Loucy (cell line): ENCODE results near the gene C11orf68.

Experiments used
- H2AFZ ChIP-seq: fragments of 200-600 bp; sonication (generic); 2 replicates; pipeline ENCODE4 v1.6.0; 2016; ENCODE audit warnings: antibody characterized with exemption, mild to moderate bottlenecking, low read length, moderate library complexity
- H3F3A ChIP-seq: fragments of 200-600 bp; 2 replicates; pipeline ENCODE4 v1.6.0; 2016; ENCODE audit warnings: antibody characterized with exemption, low read depth, mild to moderate bottlenecking
- H3K27me3 ChIP-seq: fragments of 200-600 bp; sonication (generic); 2 replicates; pipeline ENCODE4 v1.6.1; 2014; ENCODE audit warnings: low read length, mild to moderate bottlenecking; ENCODE audit not compliant: insufficient read depth, poor library complexity, severe bottlenecking
- H3K36me3 ChIP-seq: fragments of 200-600 bp; sonication (generic); 2 replicates; pipeline ENCODE4 v1.6.1; 2016; ENCODE audit warnings: low read length; ENCODE audit not compliant: insufficient read depth
- H3K4me1 ChIP-seq: fragments of 200-600 bp; sonication (generic); 2 replicates; pipeline ENCODE4 v1.5.1; 2014; ENCODE audit warnings: low read length, mild to moderate bottlenecking; ENCODE audit not compliant: insufficient read depth, poor library complexity, severe bottlenecking
- H3K4me2 ChIP-seq: fragments of 200-600 bp; sonication (generic); 2 replicates; pipeline ENCODE4 v1.6.0; 2014; ENCODE audit warnings: antibody characterized with exemption, low read length, low read depth, mild to moderate bottlenecking; ENCODE audit not compliant: poor library complexity, severe bottlenecking
- H3K4me3 ChIP-seq: fragments of 200-600 bp; sonication (generic); 2 replicates; pipeline ENCODE4 v1.5.1; 2014; ENCODE audit warnings: low read length, mild to moderate bottlenecking, mixed read lengths; ENCODE audit not compliant: poor library complexity, severe bottlenecking
- H3K79me2 ChIP-seq: fragments of 200-600 bp; sonication (generic); 2 replicates; pipeline ENCODE4 v1.6.1; 2014; ENCODE audit warnings: low read length; ENCODE audit not compliant: insufficient read depth
- H3K9ac ChIP-seq: fragments of 200-600 bp; sonication (generic); 2 replicates; pipeline ENCODE4 v1.6.0; 2014; ENCODE audit warnings: mild to moderate bottlenecking, low read depth, low read length, moderate library complexity; ENCODE audit not compliant: poor library complexity, severe bottlenecking
- H3K9me2 ChIP-seq: fragments of 200-600 bp; sonication (generic); replicated peaks from 2 replicates; pipeline ENCODE4 v1.6.1; 2016; ENCODE audit warnings: low read depth, low read length, mixed read lengths
- H3K9me3 ChIP-seq: fragments of 200-600 bp; sonication (generic); 2 replicates; pipeline ENCODE4 v1.6.1; 2014; ENCODE audit warnings: mild to moderate bottlenecking, antibody characterized with exemption, low read length, low read depth; ENCODE audit not compliant: insufficient read depth
- H4K20me1 ChIP-seq: fragments of 200-600 bp; sonication (generic); 2 replicates; pipeline ENCODE4 v1.6.0; 2014; ENCODE audit warnings: antibody characterized with exemption, low read length, mild to moderate bottlenecking; ENCODE audit not compliant: insufficient read depth, poor library complexity, severe bottlenecking
- CTCF ChIP-seq: fragments of 200-600 bp; sonication (generic); conservative IDR thresholded peaks from 2 replicates; pipeline ENCODE4 v1.5.1; 2014; ENCODE audit warnings: mild to moderate bottlenecking, antibody characterized with exemption, low read length
- EZH2phosphoT487 ChIP-seq: fragments of 200-600 bp; IDR thresholded peaks from 2 replicates; pipeline ENCODE4 v1.6.1; 2018; ENCODE audit warnings: antibody characterized with exemption, mild to moderate bottlenecking, moderate library complexity, borderline replicate concordance

C11orf68 gene

GRCh38 chr11:65925397-65925796, 6.5 kb upstream of the C11orf68 start:
- H3K9me2 ChIP-seq: no peaks in the 10 kb centered on the region
- no peak overlapping the region for H2AFZ ChIP-seq
- H3K4me3 ChIP-seq: no peak overlapping the region
- H3K27me3 ChIP-seq: no peaks in the 10 kb centered on the region
- H3K4me2 ChIP-seq: no peak overlapping the region
- no peak overlapping the region for H3K9ac ChIP-seq
- H3F3A ChIP-seq: no peaks in the 10 kb centered on the region
- peaks cover 8% of the 10 kb centered on the region; the same call in 1 of the 2 replicates for H3K36me3 ChIP-seq
- peaks cover 18% of the 10 kb centered on the region for H3K4me1 ChIP-seq
- peaks cover 7% of the 10 kb centered on the region; the same call in 1 of the 2 replicates for H3K79me2 ChIP-seq
- no peaks in the 10 kb centered on the region for H3K9me3 ChIP-seq
- TF ChIP-seq EZH2phosphoT487 (no peak), CTCF (no peak)
- peaks cover 3% of the 10 kb centered on the region for H4K20me1 ChIP-seq

- Histone ChIP-seq H2AFZ (no peak overlapping the region), H3F3A (no peaks in the 10 kb centered on the region), H3K4me1 (peaks cover 19% of the 10 kb centered on the region), H3K27me3 (no peaks in the 10 kb centered on the region), H3K9ac (no peak overlapping the region), H3K4me2 (no peak overlapping the region), H3K79me2 (peaks cover 27% of the 10 kb centered on the region), H3K9me2 (no peaks in the 10 kb centered on the region), H4K20me1 (peaks cover 15% of the 10 kb centered on the region), H3K9me3 (no peaks in the 10 kb centered on the region), H3K36me3 (peaks cover 8% of the 10 kb centered on the region; the same call in 1 of the 2 replicates), H3K4me3 (no peak overlapping the region)
- TF ChIP-seq CTCF: no peak
- no peak for TF ChIP-seq EZH2phosphoT487
Measured at GRCh38 chr11:65922565-65922964, 3.7 kb upstream of the C11orf68 start.

- no peak overlapping the region for H2AFZ ChIP-seq
- peaks cover 8% of the 10 kb centered on the region; the same call in 1 of the 2 replicates for H3K36me3 ChIP-seq
- H3K4me3 ChIP-seq: no peak overlapping the region
- H3K9ac ChIP-seq: no peak overlapping the region
- peaks cover 15% of the 10 kb centered on the region for H4K20me1 ChIP-seq
- H3K4me1 ChIP-seq: peaks cover 23% of the 10 kb centered on the region
- peaks cover 34% of the 10 kb centered on the region for H3K79me2 ChIP-seq
- no peaks in the 10 kb centered on the region for H3F3A ChIP-seq
- H3K27me3 ChIP-seq: no peaks in the 10 kb centered on the region
- no peak for TF ChIP-seq EZH2phosphoT487
- no peak for TF ChIP-seq CTCF
- H3K4me2 ChIP-seq: no peak overlapping the region
- H3K9me2 ChIP-seq: no peaks in the 10 kb centered on the region
- no peaks in the 10 kb centered on the region for H3K9me3 ChIP-seq
Measured at GRCh38 chr11:65921876-65922275, 3.0 kb upstream of the C11orf68 start.
